Measurements from ENCODE around the gene FGF8.

GRCh38 chr10:101749047-101750016, 26.6 kb downstream of the FGF8 start:
- no peak for TF ChIP-seq CTCF (conservative IDR thresholded peaks at IDR 0.05)
- TF ChIP-seq EZH2 (IDR thresholded peaks at IDR 0.05; ENCODE audit: low read depth), result no peak
